GM21360 (cell line): ENCODE measurements around the gene MRPL43.

Experiments used
- ATAC-seq: cut with Tn5 transposase; IDR thresholded peaks from one replicate; pipeline ENCODE4 v1.9.1; 2021; ENCODE audit warnings: mild to moderate bottlenecking, moderate library complexity; ENCODE audit not compliant: unreplicated experiment

The MRPL43 gene

GRCh38 chr10:100968863-100969186, 18.5 kb downstream of the MRPL43 start:
- no peak for ATAC-seq

- ATAC-seq = no peak
Measured at GRCh38 chr10:100968062-100968736, 19.1 kb downstream of the MRPL43 start.

GRCh38 chr10:100967332-100967731, 20.0 kb downstream of the MRPL43 start:
- ATAC-seq = no peak

- ATAC-seq = no peak
Measured at GRCh38 chr10:100966887-100967286, 20.4 kb downstream of the MRPL43 start.

GRCh38 chr10:100965820-100966219, 21.5 kb downstream of the MRPL43 start:
- no peak for ATAC-seq

- ATAC-seq = no peak
Measured at GRCh38 chr10:100963826-100964225, 23.5 kb downstream of the MRPL43 start.

- ATAC-seq = no peak
Measured at GRCh38 chr10:100962351-100963080, 24.8 kb downstream of the MRPL43 start.

- no peak for ATAC-seq
Measured at GRCh38 chr10:100960251-100960650, 27.0 kb downstream of the MRPL43 start.

GRCh38 chr10:100948916-100949315, 38.4 kb downstream of the MRPL43 start:
- ATAC-seq = no peak

- ATAC-seq = no peak
Measured at GRCh38 chr10:100945754-100946153, 41.5 kb downstream of the MRPL43 start.

GRCh38 chr10:100943508-100943907, 43.8 kb downstream of the MRPL43 start:
- no peak for ATAC-seq

- no peak for ATAC-seq
Measured at GRCh38 chr10:100942229-100942628, 45.1 kb downstream of the MRPL43 start.

GRCh38 chr10:100939763-100940344, 47.4 kb downstream of the MRPL43 start:
- ATAC-seq = no peak
